ENCODE measurements around the gene PTBP2. TPM values are rescaled to one million over a fixed set of nuclear protein-coding genes. Genes with fewer than 3 reads are reported as not detected.

Gene PTBP2
- total and polyA plus RNA-seq, 4 donors: 7.8 to 46.3 (median 28.7) TPM

GRCh38 chr1:96820107-96820506 is 98.5 kb downstream of the PTBP2 start:
- no peaks in the 10 kb centered on the region for H3K9me3 ChIP-seq (ENCODE audit: control insufficient read depth, low read length)
- H3K4me1 ChIP-seq (ENCODE audit: control insufficient read depth in 1 of 2, insufficient read depth in 2 of 2, low read length in 2 of 2): no peaks in the 10 kb centered on the region
- no peaks in the 10 kb centered on the region for H3K36me3 ChIP-seq (ENCODE audit: control insufficient read depth in 1 of 2, insufficient read depth in 2 of 2, low read length in 1 of 2)
- no peak overlapping the region for H3K4me3 ChIP-seq (ENCODE audit: low read length in 2 of 2)
- no peak overlapping the region for H3K27ac ChIP-seq (ENCODE audit: low read depth in 1 of 2, low read length in 2 of 2)
- 29 to 42% methylated on average over 1 of the region's 1 CpG for WGBS, 2 donors
- H3K27me3 ChIP-seq (ENCODE audit: control insufficient read depth in 1 of 2, insufficient read depth in 2 of 2, low read length in 1 of 2): no peaks in the 10 kb centered on the region
- intact Hi-C loops (cut with DNase I): no loop called here
- ATAC-seq (ENCODE audit: low FRiP score) (no peak), DNase-seq (no peak)

- Histone ChIP-seq H3K27ac (ENCODE audit: low read depth in 1 of 2, low read length in 2 of 2) (no peak overlapping the region), H3K27me3 (ENCODE audit: control insufficient read depth in 1 of 2, insufficient read depth in 2 of 2, low read length in 1 of 2) (no peaks in the 10 kb centered on the region), H3K4me1 (ENCODE audit: control insufficient read depth in 1 of 2, insufficient read depth in 2 of 2, low read length in 2 of 2) (no peaks in the 10 kb centered on the region), H3K36me3 (ENCODE audit: control insufficient read depth in 1 of 2, insufficient read depth in 2 of 2, low read length in 1 of 2) (no peaks in the 10 kb centered on the region), H3K9me3 (ENCODE audit: control insufficient read depth, low read length) (no peaks in the 10 kb centered on the region), H3K4me3 (ENCODE audit: low read length in 2 of 2) (no peak overlapping the region)
- WGBS, 2 donors: 93 to 98% methylated on average over 1 of the region's 1 CpG
- no peak for ATAC-seq (ENCODE audit: low FRiP score)
- intact Hi-C loops (cut with DNase I): no loop called here
- DNase-seq: no peak
Measured at GRCh38 chr1:96820671-96821070, 99.1 kb downstream of the PTBP2 start.

- H3K4me1 ChIP-seq (ENCODE audit: control insufficient read depth in 1 of 2, insufficient read depth in 2 of 2, low read length in 2 of 2): peaks cover 0 to 3% of the 10 kb centered on the region in 2 donors
- ATAC-seq (ENCODE audit: low FRiP score) (no peak), DNase-seq (no peak)
- no peak overlapping the region for H3K27ac ChIP-seq (ENCODE audit: low read depth in 1 of 2, low read length in 2 of 2)
- no peaks in the 10 kb centered on the region for H3K36me3 ChIP-seq (ENCODE audit: control insufficient read depth in 1 of 2, insufficient read depth in 2 of 2, low read length in 1 of 2)
- intact Hi-C loops (cut with DNase I): no loop called here
- H3K9me3 ChIP-seq (ENCODE audit: control insufficient read depth, low read length): no peaks in the 10 kb centered on the region
- H3K4me3 ChIP-seq (ENCODE audit: low read length in 2 of 2): no peak overlapping the region
- no peaks in the 10 kb centered on the region for H3K27me3 ChIP-seq (ENCODE audit: control insufficient read depth in 1 of 2, insufficient read depth in 2 of 2, low read length in 1 of 2)
- WGBS, 2 donors: 93 to 95% methylated on average over 1 of the region's 1 CpG
Measured at GRCh38 chr1:96825231-96825630, 103.6 kb downstream of the PTBP2 start.

DNA sequence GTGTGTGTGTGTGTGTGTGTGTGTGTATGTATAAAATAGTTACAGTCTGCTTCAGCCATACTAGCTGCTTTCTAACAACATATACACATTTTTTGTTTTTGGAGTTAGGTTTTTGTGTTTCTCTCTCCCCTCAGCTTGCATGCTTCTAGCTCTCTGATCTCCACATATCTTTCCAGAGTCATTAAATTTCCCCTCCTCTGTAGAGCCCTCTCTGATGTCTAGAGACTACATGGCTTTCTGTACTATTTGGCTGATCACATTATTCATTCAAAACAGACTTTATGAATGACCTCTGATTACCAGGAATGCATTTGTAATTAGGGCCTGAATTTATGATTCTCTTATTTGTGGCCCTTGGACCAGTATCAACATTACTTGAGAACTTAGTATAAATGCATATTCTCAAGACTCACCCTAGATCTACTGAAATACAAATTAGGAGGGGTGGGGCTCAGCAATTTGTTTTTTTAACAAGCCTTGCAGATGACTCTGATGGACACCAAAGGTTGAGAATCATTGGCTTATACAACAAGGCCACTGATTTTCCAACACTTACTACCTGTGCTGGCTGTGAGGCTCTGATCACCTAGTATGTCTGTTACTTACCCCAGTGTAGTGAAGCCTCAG is 104.5 kb downstream of the PTBP2 start:
- Histone ChIP-seq H3K4me3 (ENCODE audit: low read length in 2 of 2) (no peak overlapping the region), H3K9me3 (ENCODE audit: control insufficient read depth, low read length) (no peaks in the 10 kb centered on the region), H3K27ac (ENCODE audit: low read depth in 1 of 2, low read length in 2 of 2) (no peak overlapping the region), H3K4me1 (ENCODE audit: control insufficient read depth in 1 of 2, insufficient read depth in 2 of 2, low read length in 2 of 2) (peaks cover 0 to 3% of the 10 kb centered on the region in 2 donors), H3K36me3 (ENCODE audit: control insufficient read depth in 1 of 2, insufficient read depth in 2 of 2, low read length in 1 of 2) (no peaks in the 10 kb centered on the region), H3K27me3 (ENCODE audit: control insufficient read depth in 1 of 2, insufficient read depth in 2 of 2, low read length in 1 of 2) (no peaks in the 10 kb centered on the region)
- no peak for ATAC-seq (ENCODE audit: low FRiP score)
- no peak for DNase-seq
- intact Hi-C loops (cut with DNase I): no loop called here

DNA sequence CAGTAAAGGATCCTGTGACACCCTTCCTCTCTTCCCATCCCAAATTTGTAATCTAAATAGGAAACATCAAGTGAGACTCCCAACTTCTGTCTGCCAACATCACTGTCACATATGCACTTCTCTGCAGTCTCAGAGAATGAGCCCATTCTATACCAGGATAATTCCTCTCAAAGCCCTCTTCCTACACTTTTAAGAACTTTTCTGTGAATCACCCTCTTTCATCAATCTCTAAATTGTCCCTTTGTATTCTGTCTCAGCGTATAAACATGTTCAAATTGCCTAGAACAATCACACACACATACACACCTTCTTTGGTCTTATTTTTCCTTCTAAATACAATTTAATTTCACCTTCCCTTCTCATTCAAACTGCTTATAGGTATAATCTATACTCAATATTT is 111.8 kb downstream of the PTBP2 start:
- WGBS, 2 donors: 94 to 100% methylated on average over 1 of the region's 1 CpG
- Histone ChIP-seq H3K27me3 (ENCODE audit: control insufficient read depth in 1 of 2, insufficient read depth in 2 of 2, low read length in 1 of 2) (no peaks in the 10 kb centered on the region), H3K4me3 (ENCODE audit: low read length in 2 of 2) (no peak overlapping the region), H3K36me3 (ENCODE audit: control insufficient read depth in 1 of 2, insufficient read depth in 2 of 2, low read length in 1 of 2) (no peaks in the 10 kb centered on the region), H3K4me1 (ENCODE audit: control insufficient read depth in 1 of 2, insufficient read depth in 2 of 2, low read length in 2 of 2) (no peaks in the 10 kb centered on the region), H3K27ac (ENCODE audit: low read depth in 1 of 2, low read length in 2 of 2) (no peak overlapping the region), H3K9me3 (ENCODE audit: control insufficient read depth, low read length) (no peaks in the 10 kb centered on the region)
- ATAC-seq (ENCODE audit: low FRiP score) (no peak), DNase-seq (no peak)
- intact Hi-C loops (cut with DNase I): no loop called here

- intact Hi-C loops (cut with DNase I): no loop called here
- Histone ChIP-seq H3K27ac (ENCODE audit: low read depth in 1 of 2, low read length in 2 of 2) (no peak overlapping the region), H3K4me1 (ENCODE audit: control insufficient read depth in 1 of 2, insufficient read depth in 2 of 2, low read length in 2 of 2) (no peaks in the 10 kb centered on the region), H3K36me3 (ENCODE audit: control insufficient read depth in 1 of 2, insufficient read depth in 2 of 2, low read length in 1 of 2) (no peaks in the 10 kb centered on the region), H3K4me3 (ENCODE audit: low read length in 2 of 2) (no peak overlapping the region), H3K9me3 (ENCODE audit: control insufficient read depth, low read length) (no peaks in the 10 kb centered on the region), H3K27me3 (ENCODE audit: control insufficient read depth in 1 of 2, insufficient read depth in 2 of 2, low read length in 1 of 2) (no peaks in the 10 kb centered on the region)
- 30 to 50% methylated on average over 2 of the region's 2 CpGs for WGBS, 2 donors
- ATAC-seq (ENCODE audit: low FRiP score): no peak
- DNase-seq: no peak
Measured at GRCh38 chr1:96834986-96835385, 113.4 kb downstream of the PTBP2 start.

DNA sequence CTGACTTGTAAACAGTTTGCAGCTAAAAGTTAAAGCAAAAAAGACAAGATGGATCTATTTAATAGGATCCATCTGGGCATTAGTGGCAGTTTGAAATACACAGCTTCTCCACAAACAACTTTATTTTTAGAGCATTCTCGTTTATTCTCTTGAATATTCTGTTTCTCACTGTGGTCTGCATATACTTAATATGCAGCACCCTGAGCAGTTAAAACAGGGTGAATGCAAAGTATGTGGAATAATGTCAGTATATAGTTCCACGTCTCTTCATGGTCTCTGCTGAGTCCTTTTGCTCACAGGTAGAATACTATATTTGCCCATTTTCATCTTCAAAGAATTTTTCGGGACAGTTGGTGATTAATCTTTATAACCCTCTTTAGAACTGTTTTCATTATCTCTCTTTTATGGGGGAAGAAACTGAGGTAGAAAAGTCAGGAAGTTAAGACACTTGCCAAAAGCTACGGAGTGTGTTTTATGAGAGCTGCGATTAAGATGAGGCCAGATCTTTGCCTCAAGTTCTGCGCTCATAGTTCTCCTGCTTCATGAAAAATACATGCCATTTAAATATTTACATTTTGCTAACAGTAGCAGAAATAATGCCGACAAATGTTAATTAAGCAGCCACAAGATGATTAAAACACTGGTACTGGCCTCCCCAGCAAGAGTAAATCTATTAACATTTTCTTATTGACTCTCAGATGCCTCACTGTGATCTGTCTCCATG is 115.6 kb downstream of the PTBP2 start:
- intact Hi-C loops (cut with DNase I): no loop called here
- Histone ChIP-seq H3K27me3 (ENCODE audit: control insufficient read depth in 1 of 2, insufficient read depth in 2 of 2, low read length in 1 of 2) (no peaks in the 10 kb centered on the region), H3K4me3 (ENCODE audit: low read length in 2 of 2) (no peak overlapping the region), H3K9me3 (ENCODE audit: control insufficient read depth, low read length) (no peaks in the 10 kb centered on the region), H3K36me3 (ENCODE audit: control insufficient read depth in 1 of 2, insufficient read depth in 2 of 2, low read length in 1 of 2) (no peaks in the 10 kb centered on the region), H3K4me1 (ENCODE audit: control insufficient read depth in 1 of 2, insufficient read depth in 2 of 2, low read length in 2 of 2) (no peaks in the 10 kb centered on the region), H3K27ac (ENCODE audit: low read depth in 1 of 2, low read length in 2 of 2) (no peak overlapping the region)
- 72 to 76% methylated on average over 7 of the region's 7 CpGs for WGBS, 2 donors
- no peak for ATAC-seq (ENCODE audit: low FRiP score)
- no peak for DNase-seq

- ATAC-seq (ENCODE audit: low FRiP score) (no peak), DNase-seq (no peak)
- 71 to 84% methylated on average over 2 of the region's 2 CpGs for WGBS, 2 donors
- Histone ChIP-seq H3K27ac (ENCODE audit: low read depth in 1 of 2, low read length in 2 of 2) (no peak overlapping the region), H3K9me3 (ENCODE audit: control insufficient read depth, low read length) (no peaks in the 10 kb centered on the region), H3K27me3 (ENCODE audit: control insufficient read depth in 1 of 2, insufficient read depth in 2 of 2, low read length in 1 of 2) (no peaks in the 10 kb centered on the region), H3K4me1 (ENCODE audit: control insufficient read depth in 1 of 2, insufficient read depth in 2 of 2, low read length in 2 of 2) (no peaks in the 10 kb centered on the region), H3K36me3 (ENCODE audit: control insufficient read depth in 1 of 2, insufficient read depth in 2 of 2, low read length in 1 of 2) (no peaks in the 10 kb centered on the region), H3K4me3 (ENCODE audit: low read length in 2 of 2) (no peak overlapping the region)
- intact Hi-C loops (cut with DNase I): no loop called here
Measured at GRCh38 chr1:96837781-96838216, 116.2 kb downstream of the PTBP2 start.

DNA sequence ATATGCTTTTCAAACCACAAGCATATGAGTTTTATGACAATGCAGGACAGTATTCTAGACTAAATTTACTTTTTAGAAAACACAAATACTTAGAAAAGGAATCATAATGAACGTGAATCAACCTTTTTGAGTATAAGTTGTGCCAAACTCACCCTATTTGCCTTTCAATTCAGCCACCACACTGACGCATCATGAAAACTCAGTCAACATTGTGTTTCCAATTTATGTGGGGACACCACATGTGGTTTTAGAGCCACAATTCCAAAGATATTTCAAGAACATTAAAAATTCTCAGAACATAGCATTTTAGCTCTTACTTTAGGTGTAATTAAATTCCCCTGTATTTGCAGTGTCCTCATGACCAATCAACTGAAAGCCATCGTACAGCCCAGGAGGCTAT is 118.8 kb downstream of the PTBP2 start:
- Histone ChIP-seq H3K27ac (ENCODE audit: low read depth in 1 of 2, low read length in 2 of 2) (no peak overlapping the region), H3K36me3 (ENCODE audit: control insufficient read depth in 1 of 2, insufficient read depth in 2 of 2, low read length in 1 of 2) (no peaks in the 10 kb centered on the region), H3K4me1 (ENCODE audit: control insufficient read depth in 1 of 2, insufficient read depth in 2 of 2, low read length in 2 of 2) (no peaks in the 10 kb centered on the region), H3K9me3 (ENCODE audit: control insufficient read depth, low read length) (no peaks in the 10 kb centered on the region), H3K4me3 (ENCODE audit: low read length in 2 of 2) (no peak overlapping the region), H3K27me3 (ENCODE audit: control insufficient read depth in 1 of 2, insufficient read depth in 2 of 2, low read length in 1 of 2) (no peaks in the 10 kb centered on the region)
- intact Hi-C loops (cut with DNase I): no loop called here
- no peak for ATAC-seq (ENCODE audit: low FRiP score)
- no peak for DNase-seq
- 81 to 89% methylated on average over 3 of the region's 3 CpGs for WGBS, 2 donors

Data from aorta (tissue), 5 donors.